HCT116 (cell line): Measurements from ENCODE around the gene CC2D1A. TPM values are rescaled to one million over a fixed set of nuclear protein-coding genes. Genes with fewer than 3 reads are reported as not detected.

ENCODE experiments used
- ATAC-seq: fragments of 200-7000 bp; cut with Tn5 transposase; 2 replicates; pipeline ENCODE4 v1.9.1; 2020; ENCODE audit warnings: mild to moderate bottlenecking, moderate library complexity
- BruUV-seq: library from RNA; stranded (reverse); fragments of 400-500 nt; replicated peaks from 2 replicates; lab custom pipeline; 2021; lab: Mats Ljungman, UMichigan
- CTCF ChIA-PET: fragments of 300-600 bp; sonication (Branson Sonifier 250); formaldehyde crosslinking; loops from one replicate; lab custom pipeline; 2021; ENCODE audit warnings: antibody characterized with exemption; lab: Charles Lee
- POLR2A ChIA-PET: fragments of 300-600, 350-600 bp; sonication (Branson Sonifier 250); formaldehyde crosslinking; loops from one replicate; lab custom pipeline; 2021; ENCODE audit warnings: antibody characterized with exemption; lab: Charles Lee
- RAD21 ChIA-PET, 2 experiments: fragments of 300-600 bp; sonication (Branson Sonifier 250); formaldehyde crosslinking; loops; one replicate each; lab custom pipeline; 2023; ENCODE audit warnings: low total read pairs in 2 of 2; ENCODE audit not compliant: uncharacterized antibody in 2 of 2, unreplicated experiment in 2 of 2, low non-redundant PET in 1 of 2; lab: Charles Lee
- DNase-seq: peaks from one replicate; pipeline ENCODE4 v3.0.0-alpha.2; 2010; ENCODE audit warnings: low read depth, low spot score
- H2AFZ ChIP-seq: fragments of 200-600 bp; shearing (Covaris generic), sonication (generic); 2 replicates; pipeline ENCODE4 v1.6.1; 2017; ENCODE audit warnings: low read depth, mixed run types, mixed read lengths, antibody characterized with exemption, low read length; ENCODE audit not compliant: poor library complexity, severe bottlenecking
- H3K27ac ChIP-seq: 2 replicates; pipeline ENCODE4 v1.5.1; 2012; ENCODE audit warnings: low read depth, low read length
- H3K27me3 ChIP-seq: fragments of 200-600 bp; sonication (generic); 2 replicates; pipeline ENCODE4 v1.6.1; 2016; ENCODE audit warnings: mixed run types, low read length, mixed read lengths; ENCODE audit not compliant: insufficient read depth
- H3K36me3 ChIP-seq, 2 experiments: fragments of 200-500 bp in 1 of 2; fragments of 200-600 bp in 1 of 2; sonication (Bioruptor generic) in 1 of 2; sonication (generic) in 1 of 2; 2 replicates each; pipeline versions ENCODE4 v1.5.1 to v1.6.1; 2014 to 2016; ENCODE audit warnings: low read length in 2 of 2, inconsistent platforms in 1 of 2, mixed read lengths in 1 of 2, mixed run types in 1 of 2; ENCODE audit not compliant: insufficient read depth in 2 of 2, control insufficient read depth in 1 of 2
- H3K4me1 ChIP-seq, 2 experiments: fragments of 200-600 bp in 1 of 2; sonication (generic) in 1 of 2; 2 replicates each; pipeline versions ENCODE4 v1.5.1 to v1.6.1; 2012 to 2017; ENCODE audit warnings: low read length in 2 of 2, inconsistent platforms in 1 of 2, mild to moderate bottlenecking in 1 of 2, mixed read lengths in 1 of 2, mixed run types in 1 of 2, moderate library complexity in 1 of 2; ENCODE audit not compliant: insufficient read depth in 2 of 2, control insufficient read depth in 1 of 2
- H3K4me2 ChIP-seq: fragments of 200-600 bp; sonication (generic); 2 replicates; pipeline ENCODE4 v1.6.1; 2017; ENCODE audit warnings: mixed run types, low read length, mixed read lengths
- H3K4me3 ChIP-seq, 2 experiments: fragments of 200-600 bp in 1 of 2; sonication (generic) in 1 of 2; replicated peaks in 1 of 2; 2 replicates each; pipeline ENCODE4 v1.5.1; 2011 to 2016; ENCODE audit warnings: low read length in 2 of 2, control low read depth in 1 of 2, low read depth in 1 of 2, mild to moderate bottlenecking in 1 of 2, mixed read lengths in 1 of 2, mixed run types in 1 of 2
- H3K79me2 ChIP-seq: fragments of 200-600 bp; sonication (generic); 2 replicates; pipeline ENCODE4 v1.6.1; 2017; ENCODE audit warnings: mild to moderate bottlenecking, mixed run types, low read length, moderate library complexity, mixed read lengths; ENCODE audit not compliant: insufficient read depth
- H3K9ac ChIP-seq: fragments of 200-600 bp; sonication (generic); 2 replicates; pipeline ENCODE4 v1.6.1; 2016; ENCODE audit warnings: low read length, mixed read lengths
- H3K9me2 ChIP-seq: fragments of 200-600 bp; sonication (generic), shearing (Covaris generic); 2 replicates; pipeline ENCODE4 v1.6.1; 2017; ENCODE audit warnings: mixed run types, mild to moderate bottlenecking, moderate library complexity; ENCODE audit not compliant: insufficient read depth
- H3K9me3 ChIP-seq, 2 experiments: fragments of 200-500 bp in 1 of 2; fragments of 200-600 bp in 1 of 2; sonication (Bioruptor generic) in 1 of 2; sonication (generic) in 1 of 2; 2 replicates each; pipeline ENCODE4 v1.6.1; 2014 to 2017; ENCODE audit warnings: low read length in 2 of 2, mixed read lengths in 2 of 2, inconsistent platforms in 1 of 2, low read depth in 1 of 2, mild to moderate bottlenecking in 1 of 2, mixed run types in 1 of 2, moderate library complexity in 1 of 2; ENCODE audit not compliant: control insufficient read depth in 1 of 2, insufficient read depth in 1 of 2
- H4K20me1 ChIP-seq: fragments of 200-600 bp; sonication (generic), shearing (Covaris generic); 2 replicates; pipeline ENCODE4 v1.6.1; 2017; ENCODE audit warnings: mixed run types, mild to moderate bottlenecking, moderate library complexity; ENCODE audit not compliant: insufficient read depth
- CEBPB ChIP-seq: IDR thresholded peaks from 2 replicates; pipeline ENCODE4 v1.6.1; 2012; ENCODE audit warnings: low read depth
- EGR1 ChIP-seq: IDR thresholded peaks from 2 replicates; pipeline ENCODE4 v1.6.1; 2012; ENCODE audit warnings: low read depth
- ELF1 ChIP-seq: IDR thresholded peaks from 2 replicates; pipeline ENCODE4 v1.6.1; 2012; ENCODE audit warnings: low read depth, borderline replicate concordance
- EZH2 ChIP-seq: fragments of 200-600 bp; sonication (generic); IDR thresholded peaks from 2 replicates; pipeline ENCODE4 v1.6.1; 2017; ENCODE audit warnings: antibody characterized with exemption, mixed run types
- POLR2A ChIP-seq: IDR thresholded peaks from 2 replicates; pipeline ENCODE4 v1.7.0; 2011; ENCODE audit warnings: borderline replicate concordance; ENCODE audit not compliant: insufficient read depth, insufficient read length; ENCODE audit errors: extremely low read depth
- SP1 ChIP-seq: IDR thresholded peaks from 2 replicates; pipeline ENCODE4 v1.6.1; 2012; ENCODE audit warnings: low read depth
- SRF ChIP-seq: IDR thresholded peaks from 2 replicates; pipeline ENCODE4 v1.6.1; 2012; ENCODE audit warnings: low read depth
- TCF7L2 ChIP-seq: IDR thresholded peaks from 2 replicates; pipeline ENCODE4 v1.7.0; 2011; ENCODE audit warnings: borderline replicate concordance, inconsistent platforms; ENCODE audit not compliant: insufficient read depth, insufficient read length; ENCODE audit errors: extremely low read depth
- YY1 ChIP-seq: IDR thresholded peaks from 2 replicates; pipeline ENCODE4 v1.6.1; 2011; ENCODE audit warnings: low read length, low read depth, moderate library complexity, mild to moderate bottlenecking; ENCODE audit not compliant: insufficient replicate concordance; ENCODE audit errors: extremely low read depth
- ZFX ChIP-seq: fragments of 450-650 bp; IDR thresholded peaks from 2 replicates; pipeline ENCODE4 v1.6.1; 2017
- ZNF274 ChIP-seq: fragments of 200-500 bp; sonication (Bioruptor generic); IDR thresholded peaks from 2 replicates; pipeline ENCODE4 v1.6.1; 2014; ENCODE audit warnings: mild to moderate bottlenecking, low read depth, low read length, inconsistent platforms
- intact Hi-C: fragments of 100-400 bp; cut with micrococcal nuclease; formaldehyde crosslinking; loops from 2 replicates; pipeline ENCODE4 v1.10.0; 2022
- total RNA-seq: library from RNA; stranded (reverse); gene quantifications from one replicate; pipeline ENCODE4 v1.2.1, GENCODE V29; 2021; ENCODE audit not compliant: unreplicated experiment
- TF ChIP-seq, protein P1 (sequence below), 3 experiments: fragments of 200-600 bp in 1 of 3; sonication (generic) in 1 of 3; IDR thresholded peaks in 2 of 3; conservative IDR thresholded peaks in 1 of 3; 2 replicates each; pipeline ENCODE4 v1.5.1; 2012 to 2017; ENCODE audit warnings: low read depth in 2 of 3, low read length in 2 of 3, antibody characterized with exemption in 1 of 3, borderline replicate concordance in 1 of 3, control low read depth in 1 of 3, mild to moderate bottlenecking in 1 of 3, mixed read lengths in 1 of 3, mixed run types in 1 of 3, moderate library complexity in 1 of 3; ENCODE audit not compliant: insufficient read depth in 1 of 3

The CC2D1A gene
- total RNA-seq, 1 experiment from 2014 or later: 51.5 TPM

- Histone ChIP-seq H3K4me1 (no peaks in the 10 kb centered on the region), H3K36me3 (peaks cover 4 to 22% of the 10 kb centered on the region in 2 experiments; a peak in 3 of 4 replicates), H2AFZ (no peak overlapping the region), H3K4me2 (no peak overlapping the region), H3K9me2 (no peaks in the 10 kb centered on the region), H4K20me1 (no peaks in the 10 kb centered on the region), H3K9ac (no peak overlapping the region), H3K9me3 (no peaks in the 10 kb centered on the region), H3K27ac (no peak overlapping the region), H3K27me3 (no peaks in the 10 kb centered on the region), H3K79me2 (no peaks in the 10 kb centered on the region), H3K4me3 (no peak overlapping the region)
- ATAC-seq (no peak), DNase-seq (no peak)
- CTCF ChIA-PET: no interaction called here
- BruUV-seq: no TSS peak
- intact Hi-C loops: no loop called here
- RAD21 ChIA-PET: no interaction called here
- TF ChIP-seq SRF (no peak), ZNF274 (no peak)
- TF ChIP-seq, protein P1, sequence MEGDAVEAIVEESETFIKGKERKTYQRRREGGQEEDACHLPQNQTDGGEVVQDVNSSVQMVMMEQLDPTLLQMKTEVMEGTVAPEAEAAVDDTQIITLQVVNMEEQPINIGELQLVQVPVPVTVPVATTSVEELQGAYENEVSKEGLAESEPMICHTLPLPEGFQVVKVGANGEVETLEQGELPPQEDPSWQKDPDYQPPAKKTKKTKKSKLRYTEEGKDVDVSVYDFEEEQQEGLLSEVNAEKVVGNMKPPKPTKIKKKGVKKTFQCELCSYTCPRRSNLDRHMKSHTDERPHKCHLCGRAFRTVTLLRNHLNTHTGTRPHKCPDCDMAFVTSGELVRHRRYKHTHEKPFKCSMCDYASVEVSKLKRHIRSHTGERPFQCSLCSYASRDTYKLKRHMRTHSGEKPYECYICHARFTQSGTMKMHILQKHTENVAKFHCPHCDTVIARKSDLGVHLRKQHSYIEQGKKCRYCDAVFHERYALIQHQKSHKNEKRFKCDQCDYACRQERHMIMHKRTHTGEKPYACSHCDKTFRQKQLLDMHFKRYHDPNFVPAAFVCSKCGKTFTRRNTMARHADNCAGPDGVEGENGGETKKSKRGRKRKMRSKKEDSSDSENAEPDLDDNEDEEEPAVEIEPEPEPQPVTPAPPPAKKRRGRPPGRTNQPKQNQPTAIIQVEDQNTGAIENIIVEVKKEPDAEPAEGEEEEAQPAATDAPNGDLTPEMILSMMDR (IDR thresholded peaks at IDR 0.05 in 2 of 3, conservative IDR thresholded peaks at IDR 0.05 in 1 of 3; ENCODE audit: borderline replicate concordance in 1 of 3, insufficient read depth in 1 of 3, low read depth in 2 of 3, low read length in 2 of 3): no peak
- POLR2A ChIA-PET: interaction anchor here (1.2 kb wide), 1 partner anchor 62 kb away, joined by 4 read pairs; no protein-coding TSS in a partner anchor
Measured at GRCh38 chr19:13914777-13915176, 8.8 kb downstream of the CC2D1A start.

- ATAC-seq: no peak
Measured at GRCh38 chr19:13917888-13918406, 11.9 kb downstream of the CC2D1A start.

More at GRCh38 chr19:13917888-13918406, 11.9 kb downstream of the CC2D1A start:
- Histone ChIP-seq H3K4me1 (no peaks in the 10 kb centered on the region), H3K4me2 (no peak overlapping the region), H4K20me1 (no peaks in the 10 kb centered on the region), H3K27ac (no peak overlapping the region), H3K4me3 (no peak overlapping the region), H3K9ac (no peak overlapping the region), H3K79me2 (no peaks in the 10 kb centered on the region), H2AFZ (no peak overlapping the region), H3K9me3 (peaks cover 0 to 6% of the 10 kb centered on the region in 2 experiments; a peak in 1 of 4 replicates), H3K9me2 (no peaks in the 10 kb centered on the region), H3K36me3 (peaks cover 14 to 36% of the 10 kb centered on the region in 2 experiments), H3K27me3 (no peaks in the 10 kb centered on the region)
- CTCF ChIA-PET: no interaction called here
- POLR2A ChIA-PET: no interaction called here
- no peak for DNase-seq
- TF ChIP-seq EZH2 (no peak), YY1 (no peak), SP1 (no peak), ZFX (no peak), CEBPB (no peak), SRF (no peak), TCF7L2 (no peak), ELF1 (no peak), POLR2A (no peak), EGR1 (no peak)
- BruUV-seq: no TSS peak
- intact Hi-C loops: no loop called here
- RAD21 ChIA-PET: no interaction called here
